K562 (cell line): Measurements from ENCODE around the gene DNA2.

Experiments used
- NCOA4 ChIP-seq: fragments of 450-650 bp; IDR thresholded peaks from 2 replicates; pipeline ENCODE4 v1.6.1; 2018; ENCODE audit warnings: mild to moderate bottlenecking; ENCODE audit not compliant: partially characterized antibody
- TF ChIP-seq, protein P1 (sequence below), 3 experiments: IDR thresholded peaks in 2 of 3; conservative IDR thresholded peaks in 1 of 3; 2 replicates each; pipeline ENCODE4 v1.5.1; 2011 to 2012; ENCODE audit warnings: low read length in 3 of 3, mild to moderate bottlenecking in 3 of 3, control low read depth in 2 of 3, improper control_type of control experiment in 1 of 3, inconsistent platforms in 1 of 3, low read depth in 1 of 3, mixed read lengths in 1 of 3, moderate library complexity in 1 of 3; ENCODE audit not compliant: insufficient read depth in 2 of 3
- TF ChIP-seq, protein P2 (sequence below): sonication (generic); formaldehyde crosslinking; IDR thresholded peaks from 2 replicates; pipeline ENCODE4 v1.8.1; 2023; ENCODE audit warnings: mild to moderate bottlenecking, missing genetic modification reagents
- TF ChIP-seq, protein P3 (sequence below): fragments of 250-450 bp; sonication (Bioruptor Pico); IDR thresholded peaks from 2 replicates; pipeline ENCODE4 v1.4.0; 2020; ENCODE audit warnings: mild to moderate bottlenecking

DNA sequence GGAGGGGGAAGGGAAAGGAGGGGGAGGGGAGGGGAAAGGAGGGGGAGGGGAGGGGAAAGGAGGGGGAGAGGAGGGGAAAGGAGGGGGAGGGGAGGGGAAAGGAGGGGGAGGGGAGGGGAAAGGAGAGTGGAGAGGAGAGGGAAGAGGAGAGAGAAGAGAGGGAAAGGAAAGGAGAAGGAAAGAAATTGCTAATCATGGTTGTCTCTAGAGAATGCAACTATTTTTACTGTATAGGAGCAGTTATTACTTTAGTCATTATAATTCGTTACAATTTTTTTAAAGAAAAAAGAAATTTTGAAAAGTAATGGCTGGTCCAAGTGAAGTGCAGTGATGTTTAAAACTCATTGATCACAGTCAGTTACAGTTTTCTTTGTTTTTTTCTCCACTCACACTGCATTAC, 31.1 kb upstream of the DNA2 start:
- TF ChIP-seq, protein P1, sequence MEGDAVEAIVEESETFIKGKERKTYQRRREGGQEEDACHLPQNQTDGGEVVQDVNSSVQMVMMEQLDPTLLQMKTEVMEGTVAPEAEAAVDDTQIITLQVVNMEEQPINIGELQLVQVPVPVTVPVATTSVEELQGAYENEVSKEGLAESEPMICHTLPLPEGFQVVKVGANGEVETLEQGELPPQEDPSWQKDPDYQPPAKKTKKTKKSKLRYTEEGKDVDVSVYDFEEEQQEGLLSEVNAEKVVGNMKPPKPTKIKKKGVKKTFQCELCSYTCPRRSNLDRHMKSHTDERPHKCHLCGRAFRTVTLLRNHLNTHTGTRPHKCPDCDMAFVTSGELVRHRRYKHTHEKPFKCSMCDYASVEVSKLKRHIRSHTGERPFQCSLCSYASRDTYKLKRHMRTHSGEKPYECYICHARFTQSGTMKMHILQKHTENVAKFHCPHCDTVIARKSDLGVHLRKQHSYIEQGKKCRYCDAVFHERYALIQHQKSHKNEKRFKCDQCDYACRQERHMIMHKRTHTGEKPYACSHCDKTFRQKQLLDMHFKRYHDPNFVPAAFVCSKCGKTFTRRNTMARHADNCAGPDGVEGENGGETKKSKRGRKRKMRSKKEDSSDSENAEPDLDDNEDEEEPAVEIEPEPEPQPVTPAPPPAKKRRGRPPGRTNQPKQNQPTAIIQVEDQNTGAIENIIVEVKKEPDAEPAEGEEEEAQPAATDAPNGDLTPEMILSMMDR (IDR thresholded peaks at IDR 0.05 in 2 of 3, conservative IDR thresholded peaks at IDR 0.05 in 1 of 3; ENCODE audit: insufficient read depth in 2 of 3, low read depth in 1 of 3, low read length in 3 of 3): no peak
- no peak for TF ChIP-seq NCOA4
- TF ChIP-seq, protein P2, sequence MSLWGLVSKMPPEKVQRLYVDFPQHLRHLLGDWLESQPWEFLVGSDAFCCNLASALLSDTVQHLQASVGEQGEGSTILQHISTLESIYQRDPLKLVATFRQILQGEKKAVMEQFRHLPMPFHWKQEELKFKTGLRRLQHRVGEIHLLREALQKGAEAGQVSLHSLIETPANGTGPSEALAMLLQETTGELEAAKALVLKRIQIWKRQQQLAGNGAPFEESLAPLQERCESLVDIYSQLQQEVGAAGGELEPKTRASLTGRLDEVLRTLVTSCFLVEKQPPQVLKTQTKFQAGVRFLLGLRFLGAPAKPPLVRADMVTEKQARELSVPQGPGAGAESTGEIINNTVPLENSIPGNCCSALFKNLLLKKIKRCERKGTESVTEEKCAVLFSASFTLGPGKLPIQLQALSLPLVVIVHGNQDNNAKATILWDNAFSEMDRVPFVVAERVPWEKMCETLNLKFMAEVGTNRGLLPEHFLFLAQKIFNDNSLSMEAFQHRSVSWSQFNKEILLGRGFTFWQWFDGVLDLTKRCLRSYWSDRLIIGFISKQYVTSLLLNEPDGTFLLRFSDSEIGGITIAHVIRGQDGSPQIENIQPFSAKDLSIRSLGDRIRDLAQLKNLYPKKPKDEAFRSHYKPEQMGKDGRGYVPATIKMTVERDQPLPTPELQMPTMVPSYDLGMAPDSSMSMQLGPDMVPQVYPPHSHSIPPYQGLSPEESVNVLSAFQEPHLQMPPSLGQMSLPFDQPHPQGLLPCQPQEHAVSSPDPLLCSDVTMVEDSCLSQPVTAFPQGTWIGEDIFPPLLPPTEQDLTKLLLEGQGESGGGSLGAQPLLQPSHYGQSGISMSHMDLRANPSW (CRISPR knock-in tag): no peak
- TF ChIP-seq, protein P3, sequence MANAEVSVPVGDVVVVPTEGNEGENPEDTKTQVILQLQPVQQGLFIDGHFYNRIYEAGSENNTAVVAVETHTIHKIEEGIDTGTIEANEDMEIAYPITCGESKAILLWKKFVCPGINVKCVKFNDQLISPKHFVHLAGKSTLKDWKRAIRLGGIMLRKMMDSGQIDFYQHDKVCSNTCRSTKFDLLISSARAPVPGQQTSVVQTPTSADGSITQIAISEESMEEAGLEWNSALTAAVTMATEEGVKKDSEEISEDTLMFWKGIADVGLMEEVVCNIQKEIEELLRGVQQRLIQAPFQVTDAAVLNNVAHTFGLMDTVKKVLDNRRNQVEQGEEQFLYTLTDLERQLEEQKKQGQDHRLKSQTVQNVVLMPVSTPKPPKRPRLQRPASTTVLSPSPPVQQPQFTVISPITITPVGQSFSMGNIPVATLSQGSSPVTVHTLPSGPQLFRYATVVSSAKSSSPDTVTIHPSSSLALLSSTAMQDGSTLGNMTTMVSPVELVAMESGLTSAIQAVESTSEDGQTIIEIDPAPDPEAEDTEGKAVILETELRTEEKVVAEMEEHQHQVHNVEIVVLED (CRISPR knock-in tag): no peak
